Body of pancreas (tissue), 4 donors: Measurements from ENCODE around the gene MYOZ3.

Experiments used
- POLR2A ChIP-seq, 3 donors: fragments of 450-650 bp; IDR thresholded peaks; one replicate each; pipeline ENCODE4 v1.6.1; 2016; ENCODE audit warnings: antibody characterized with exemption in 3 of 3, mild to moderate bottlenecking in 2 of 3
- TF ChIP-seq, protein P1 (sequence below), 7 experiments: fragments of 450-650 bp in 4 of 7; fragments of 200-600 bp in 3 of 7; sonication (generic) in 3 of 7; IDR thresholded peaks; one replicate each; pipeline ENCODE4 v1.5.1; 2016 to 2019; ENCODE audit warnings: antibody characterized with exemption in 7 of 7

DNA sequence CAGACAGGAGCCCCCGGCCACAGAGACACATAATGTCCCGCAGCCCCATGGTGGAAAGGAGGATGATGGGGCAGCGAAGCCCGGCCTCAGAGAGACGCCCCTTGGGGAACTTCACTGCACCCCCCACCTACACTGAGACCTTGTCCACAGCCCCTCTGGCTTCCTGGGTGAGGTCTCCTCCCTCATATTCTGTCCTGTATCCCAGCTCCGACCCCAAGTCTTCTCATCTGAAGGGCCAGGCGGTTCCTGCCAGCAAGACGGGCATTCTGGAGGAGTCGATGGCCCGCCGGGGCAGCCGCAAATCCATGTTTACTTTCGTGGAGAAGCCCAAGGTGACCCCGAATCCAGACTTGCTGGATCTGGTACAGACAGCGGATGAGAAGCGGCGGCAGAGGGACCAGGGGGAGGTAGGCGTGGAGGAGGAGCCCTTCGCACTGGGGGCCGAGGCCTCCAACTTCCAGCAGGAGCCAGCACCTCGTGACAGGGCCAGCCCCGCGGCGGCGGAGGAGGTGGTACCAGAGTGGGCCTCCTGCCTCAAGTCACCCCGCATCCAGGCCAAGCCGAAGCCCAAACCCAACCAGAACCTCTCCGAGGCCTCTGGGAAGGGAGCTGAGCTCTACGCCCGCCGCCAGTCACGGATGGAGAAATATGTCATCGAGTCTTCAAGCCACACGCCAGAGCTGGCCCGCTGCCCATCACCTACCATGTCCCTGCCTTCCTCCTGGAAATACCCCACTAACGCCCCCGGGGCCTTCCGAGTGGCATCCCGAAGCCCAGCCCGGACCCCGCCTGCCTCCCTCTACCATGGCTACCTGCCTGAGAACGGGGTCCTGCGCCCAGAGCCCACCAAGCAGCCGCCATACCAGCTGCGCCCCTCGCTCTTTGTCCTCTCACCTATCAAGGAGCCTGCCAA, 11.7 kb upstream of the MYOZ3 start:
- no peak for TF ChIP-seq POLR2A (IDR thresholded peaks at IDR 0.05)
- TF ChIP-seq, protein P1, sequence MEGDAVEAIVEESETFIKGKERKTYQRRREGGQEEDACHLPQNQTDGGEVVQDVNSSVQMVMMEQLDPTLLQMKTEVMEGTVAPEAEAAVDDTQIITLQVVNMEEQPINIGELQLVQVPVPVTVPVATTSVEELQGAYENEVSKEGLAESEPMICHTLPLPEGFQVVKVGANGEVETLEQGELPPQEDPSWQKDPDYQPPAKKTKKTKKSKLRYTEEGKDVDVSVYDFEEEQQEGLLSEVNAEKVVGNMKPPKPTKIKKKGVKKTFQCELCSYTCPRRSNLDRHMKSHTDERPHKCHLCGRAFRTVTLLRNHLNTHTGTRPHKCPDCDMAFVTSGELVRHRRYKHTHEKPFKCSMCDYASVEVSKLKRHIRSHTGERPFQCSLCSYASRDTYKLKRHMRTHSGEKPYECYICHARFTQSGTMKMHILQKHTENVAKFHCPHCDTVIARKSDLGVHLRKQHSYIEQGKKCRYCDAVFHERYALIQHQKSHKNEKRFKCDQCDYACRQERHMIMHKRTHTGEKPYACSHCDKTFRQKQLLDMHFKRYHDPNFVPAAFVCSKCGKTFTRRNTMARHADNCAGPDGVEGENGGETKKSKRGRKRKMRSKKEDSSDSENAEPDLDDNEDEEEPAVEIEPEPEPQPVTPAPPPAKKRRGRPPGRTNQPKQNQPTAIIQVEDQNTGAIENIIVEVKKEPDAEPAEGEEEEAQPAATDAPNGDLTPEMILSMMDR (IDR thresholded peaks at IDR 0.05) = no peak
